ENCODE data around the gene SEC61A1. TPM values are rescaled to one million over a fixed set of nuclear protein-coding genes. Genes with fewer than 3 reads are reported as not detected.

Gene SEC61A1
- total RNA-seq, 1 donor from 2014 or later = 307 TPM

Other genes with a start within 250 kb of the SEC61A1 start
- 102 and 112 TPM in 2 replicates for gene MGLL, start 229.9 kb upstream of the SEC61A1 start, total RNA-seq
- gene KBTBD12, start 137.2 kb upstream of the SEC61A1 start, total RNA-seq = not detected in 2 replicates
- gene RUVBL1, start 71.4 kb downstream of the SEC61A1 start, total RNA-seq = 34.1 and 34.3 TPM in 2 replicates
- gene EEFSEC, start 101.0 kb downstream of the SEC61A1 start, total RNA-seq = 14.3 and 15.6 TPM in 2 replicates